Stimulated activated CD4-positive, alpha-beta T cell treated with anti-CD3 and anti-CD28 coated beads, TNF-alpha, amount 100 ng/mL, for 1 hour (primary cell): Measurements from ENCODE around the gene IGF2BP2.
"Not testable (repeated sequence)": the region's sequence is repeated elsewhere in the genome, so short reads cannot be mapped to it uniquely, and the experiment has no call there.

Source experiments
- DNase-seq, 3 donors: peaks; one replicate each; pipeline ENCODE4 v3.0.0-alpha.2; 2020; ENCODE audit warnings: low read depth in 3 of 3, low spot score in 1 of 3

The IGF2BP2 gene

DNA sequence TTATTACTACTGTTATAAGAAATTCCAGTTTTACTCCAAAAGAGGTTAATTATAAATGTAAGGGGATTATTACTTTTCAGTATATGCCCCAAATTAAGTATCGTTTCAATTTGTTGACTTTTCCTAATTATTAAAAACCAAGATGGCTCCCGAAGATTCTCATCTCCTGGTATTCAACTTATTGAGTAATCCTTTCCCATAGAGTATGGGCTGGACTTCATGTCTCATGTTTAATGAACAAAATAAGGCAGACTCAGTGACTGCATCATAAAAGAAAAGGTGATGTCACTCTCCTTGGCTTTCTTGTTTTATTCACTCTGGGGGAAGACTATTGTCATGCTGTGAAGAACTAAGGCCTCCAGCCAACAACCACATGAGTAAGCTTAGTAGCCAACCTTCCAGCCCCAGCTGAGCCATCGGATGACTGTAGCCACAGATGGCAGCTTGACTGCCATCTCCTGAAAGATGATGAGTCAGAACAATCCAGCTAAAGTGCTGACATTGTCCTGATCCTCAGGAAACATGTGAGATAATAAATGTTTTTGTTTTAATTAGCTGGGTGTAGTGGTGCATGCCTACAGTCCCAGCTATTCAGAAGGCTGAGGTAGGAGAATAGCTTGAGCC lies 17.3 kb downstream of the IGF2BP2 start:
- no peak for DNase-seq

DNA sequence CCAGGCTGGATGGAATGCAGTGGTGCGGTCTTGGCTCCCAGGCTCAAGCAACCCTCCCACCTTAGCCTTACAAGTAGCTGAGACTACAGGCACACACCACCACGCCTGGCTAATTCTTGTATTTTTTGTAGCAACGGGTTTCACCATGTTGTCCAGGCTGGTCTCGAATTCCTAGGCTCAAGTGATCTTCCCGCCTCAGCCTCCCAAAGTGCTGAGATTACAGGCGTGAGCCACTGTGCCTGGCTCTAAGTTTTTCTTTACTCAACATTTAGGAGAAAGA lies 26.1 kb downstream of the IGF2BP2 start:
- not testable (repeated sequence) for DNase-seq

DNA sequence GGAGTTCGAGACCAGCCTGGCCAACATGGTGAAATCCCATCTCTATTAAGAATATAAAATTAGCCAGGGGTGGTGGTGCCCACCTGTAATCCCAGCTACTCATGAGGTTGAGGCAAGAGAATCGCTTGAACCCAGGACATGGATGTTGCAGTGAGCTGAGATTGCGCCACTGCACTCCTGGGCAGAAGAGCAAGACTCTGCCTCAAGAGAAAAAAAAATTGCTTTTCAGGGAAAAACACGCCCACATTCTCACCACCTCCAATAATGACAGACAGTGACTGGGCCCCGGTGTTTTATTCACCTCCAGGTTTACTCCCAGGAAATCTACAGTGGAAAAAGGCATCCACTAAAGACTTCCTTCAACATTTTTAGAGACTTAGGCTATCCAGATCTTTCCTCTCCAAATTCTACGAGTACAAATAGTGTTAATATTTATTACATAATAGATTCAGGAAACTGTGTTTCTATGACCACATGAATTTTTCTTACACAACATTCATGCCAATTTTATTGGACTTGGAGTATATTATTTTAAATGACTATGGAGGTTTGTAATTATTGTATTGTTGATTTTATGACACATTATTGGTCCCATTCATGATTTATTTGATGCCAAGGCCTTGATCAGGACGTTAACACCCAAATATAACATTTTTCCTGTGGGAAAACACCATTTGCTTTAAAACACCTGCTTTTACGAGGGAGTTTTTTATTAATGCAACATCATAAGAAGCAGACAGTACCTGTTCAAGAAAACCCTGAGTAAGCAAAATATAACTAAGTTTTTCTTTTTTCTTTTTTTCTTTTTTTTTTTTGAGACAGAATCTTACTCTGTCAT lies 26.6 kb downstream of the IGF2BP2 start:
- DNase-seq: no peak

DNA sequence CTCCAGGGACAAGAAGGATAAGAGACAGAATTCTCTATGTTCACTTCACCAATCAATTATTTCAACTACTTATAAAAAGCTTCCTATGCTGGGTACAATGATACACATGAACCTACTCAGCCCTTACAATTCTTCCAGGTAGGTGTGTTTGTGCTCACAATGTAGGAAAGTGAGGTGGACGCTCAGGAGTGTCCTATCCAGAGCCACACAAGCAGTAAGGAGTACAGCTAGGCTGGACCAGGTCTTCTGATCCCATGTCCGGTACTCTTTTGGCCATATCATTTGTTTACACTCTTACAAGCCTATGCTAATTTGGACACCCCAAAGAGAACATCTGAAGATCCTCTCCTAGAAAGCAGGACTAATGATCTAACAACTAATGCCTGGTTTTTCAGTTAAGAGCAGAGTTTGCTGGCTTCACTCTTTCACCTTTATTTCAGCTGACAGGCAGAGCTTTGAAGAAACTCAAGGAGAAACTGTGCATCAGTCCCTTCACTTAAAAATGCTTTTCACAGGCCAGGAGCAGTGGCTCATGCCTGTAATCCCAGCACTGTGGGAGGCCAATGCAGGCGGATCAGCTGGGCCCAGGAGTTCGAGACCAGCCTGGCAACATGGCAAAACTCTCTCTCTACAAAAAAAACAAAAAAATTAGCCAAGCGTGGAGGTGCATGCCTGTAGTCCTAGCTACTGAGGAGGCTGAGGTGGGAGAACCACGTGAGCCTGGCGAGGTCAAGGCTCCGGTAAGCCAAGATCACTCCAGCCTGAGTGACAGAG lies 27.5 kb downstream of the IGF2BP2 start:
- DNase-seq: no peak

DNA sequence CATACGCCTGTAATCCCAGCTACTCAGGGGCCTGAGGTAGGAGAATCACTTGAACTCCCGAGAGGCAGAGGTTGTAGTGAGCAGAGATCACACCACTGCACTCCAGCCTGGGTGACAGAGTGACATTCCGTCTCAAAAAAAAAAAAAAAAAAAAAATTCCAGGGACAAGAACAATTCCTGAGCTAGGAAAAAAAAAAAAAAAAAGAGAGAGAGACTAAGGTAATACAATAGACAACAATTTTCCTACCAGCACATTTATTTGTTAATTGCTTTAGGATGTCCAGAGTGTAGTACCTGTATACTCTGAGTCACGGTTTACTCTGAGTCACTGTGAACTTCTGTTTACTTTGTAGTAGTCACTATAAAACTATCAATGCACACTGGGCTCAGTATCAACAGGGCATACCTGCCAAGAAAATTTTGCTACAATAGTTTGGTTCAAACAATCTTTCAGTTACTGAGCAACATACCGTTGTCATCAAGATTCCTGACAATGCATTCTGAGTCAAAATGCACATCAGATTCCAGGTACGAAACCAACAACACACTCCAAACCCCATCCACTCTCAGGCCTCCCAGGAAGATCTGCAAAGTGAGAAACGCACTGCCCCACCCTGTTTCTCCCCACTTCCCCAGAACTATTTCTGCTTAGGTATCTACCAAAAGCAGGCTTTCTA lies 28.3 kb downstream of the IGF2BP2 start:
- DNase-seq: no peak

DNA sequence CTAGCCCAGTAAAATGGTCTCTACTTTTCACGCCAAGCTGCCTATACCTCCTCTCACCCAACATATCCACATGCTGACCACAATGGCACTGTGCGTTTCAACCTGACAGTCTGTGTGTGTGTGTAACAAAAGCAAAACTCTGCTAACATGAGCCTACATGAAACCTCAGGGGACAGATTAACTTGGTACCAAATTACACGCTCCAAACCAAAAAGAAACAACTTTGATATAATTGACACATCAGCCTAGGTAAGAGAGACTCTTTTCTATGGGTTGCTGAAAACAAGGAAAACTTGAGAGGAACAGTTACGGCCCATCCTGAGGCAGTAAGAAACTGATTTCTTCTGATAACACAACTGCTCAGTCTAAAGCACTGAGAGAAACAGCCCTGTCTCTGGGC lies 31.5 kb downstream of the IGF2BP2 start:
- DNase-seq: no peak

DNA sequence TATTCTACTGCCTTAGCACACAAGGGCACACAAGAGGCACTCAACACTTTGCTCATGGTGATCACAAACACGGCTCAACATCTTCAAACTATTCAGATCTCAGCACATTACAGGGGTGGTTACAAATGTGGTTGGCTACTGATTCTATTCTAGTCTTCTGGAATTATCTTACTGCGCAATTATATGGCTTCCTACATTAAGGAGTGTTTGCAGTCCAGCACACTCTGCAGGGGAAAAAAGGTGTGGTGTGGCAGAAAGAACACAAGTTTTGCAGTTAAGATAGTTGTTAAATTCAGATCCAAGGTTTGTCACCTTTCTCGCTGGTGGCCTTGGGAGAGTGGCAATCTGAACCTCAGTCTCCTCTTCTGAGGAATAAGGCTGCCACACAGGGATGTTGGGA lies 31.9 kb downstream of the IGF2BP2 start:
- DNase-seq: no peak

DNA sequence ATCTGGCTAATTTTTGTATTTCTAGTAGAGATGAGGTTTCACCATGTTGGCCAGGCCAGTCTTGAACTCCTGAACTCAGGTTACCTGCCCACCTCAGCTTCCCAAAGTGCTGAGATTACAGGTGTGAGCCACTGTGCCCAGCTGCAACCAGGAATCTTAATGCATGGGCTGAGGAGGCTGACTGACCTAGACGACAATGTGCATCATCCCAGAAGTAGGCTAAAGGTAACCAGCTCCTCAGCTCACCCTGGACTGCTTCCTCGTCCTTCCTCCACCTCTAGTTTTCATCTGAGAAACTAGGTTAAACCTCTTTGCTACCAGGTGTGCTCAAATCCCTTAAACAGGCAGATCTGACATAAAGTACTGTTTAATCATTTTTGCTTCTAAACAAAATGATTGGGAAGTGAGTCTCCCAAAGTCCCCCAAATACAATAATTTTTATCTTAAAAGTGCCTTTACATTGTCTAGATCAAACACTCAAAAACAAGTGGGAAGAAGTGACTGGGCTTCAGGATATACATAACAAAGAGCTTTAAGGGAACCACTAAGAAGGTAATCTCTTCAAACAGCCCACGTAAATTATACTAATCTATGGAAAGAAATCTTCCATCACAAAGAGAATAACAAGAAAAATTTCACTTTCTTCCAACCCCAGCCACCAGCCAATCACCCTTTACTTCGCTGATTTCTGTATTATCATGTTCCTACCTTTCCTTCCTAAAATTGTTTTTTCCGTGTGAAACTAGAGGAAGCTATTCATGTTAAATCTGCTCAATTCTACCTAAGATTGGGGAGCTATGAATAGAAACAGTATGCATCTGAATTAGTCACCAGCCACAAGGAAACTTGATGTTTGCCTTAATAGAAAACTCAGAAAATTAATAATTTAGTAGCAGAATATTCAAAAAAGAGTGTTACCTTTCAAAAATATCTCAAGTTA lies 34.7 kb downstream of the IGF2BP2 start:
- no peak for DNase-seq

DNA sequence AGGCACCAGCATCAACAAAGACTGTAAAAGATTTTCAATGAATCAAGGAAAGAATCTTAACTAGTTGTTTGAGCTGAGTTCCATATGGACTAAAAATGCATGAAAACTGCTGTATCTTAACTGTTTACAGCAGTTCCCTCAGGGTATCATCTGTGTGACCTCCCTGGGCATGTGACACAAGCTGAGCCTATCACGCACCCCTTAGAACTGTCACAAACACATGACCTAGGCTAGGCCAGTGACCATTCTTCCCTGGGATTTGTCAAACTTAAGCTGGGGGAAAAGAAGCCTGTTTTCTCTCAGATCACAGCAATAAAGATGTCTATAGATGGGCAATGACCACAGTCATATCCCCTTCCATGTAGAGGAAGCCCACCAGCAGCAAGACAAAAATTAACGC lies 35.7 kb downstream of the IGF2BP2 start:
- no peak for DNase-seq

DNA sequence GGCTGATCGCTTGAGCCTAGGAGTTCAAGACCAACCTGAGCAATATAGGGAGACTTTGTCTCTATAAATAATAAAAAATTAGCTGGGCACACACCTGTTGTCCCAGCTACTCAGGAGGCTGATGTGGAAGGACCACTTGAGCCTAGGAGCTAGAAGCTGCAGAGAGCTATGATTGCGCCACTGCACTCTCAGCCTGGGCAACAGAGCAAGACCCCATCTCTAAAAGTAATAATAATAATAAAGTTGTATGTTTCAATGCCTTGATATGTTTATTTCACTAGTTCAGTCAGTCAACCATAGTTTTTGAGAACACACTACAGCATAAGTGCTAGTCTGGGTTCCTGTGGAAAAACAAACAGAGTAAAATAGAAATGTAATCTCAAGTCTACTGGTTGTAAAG lies 36.5 kb downstream of the IGF2BP2 start:
- no peak for DNase-seq

DNA sequence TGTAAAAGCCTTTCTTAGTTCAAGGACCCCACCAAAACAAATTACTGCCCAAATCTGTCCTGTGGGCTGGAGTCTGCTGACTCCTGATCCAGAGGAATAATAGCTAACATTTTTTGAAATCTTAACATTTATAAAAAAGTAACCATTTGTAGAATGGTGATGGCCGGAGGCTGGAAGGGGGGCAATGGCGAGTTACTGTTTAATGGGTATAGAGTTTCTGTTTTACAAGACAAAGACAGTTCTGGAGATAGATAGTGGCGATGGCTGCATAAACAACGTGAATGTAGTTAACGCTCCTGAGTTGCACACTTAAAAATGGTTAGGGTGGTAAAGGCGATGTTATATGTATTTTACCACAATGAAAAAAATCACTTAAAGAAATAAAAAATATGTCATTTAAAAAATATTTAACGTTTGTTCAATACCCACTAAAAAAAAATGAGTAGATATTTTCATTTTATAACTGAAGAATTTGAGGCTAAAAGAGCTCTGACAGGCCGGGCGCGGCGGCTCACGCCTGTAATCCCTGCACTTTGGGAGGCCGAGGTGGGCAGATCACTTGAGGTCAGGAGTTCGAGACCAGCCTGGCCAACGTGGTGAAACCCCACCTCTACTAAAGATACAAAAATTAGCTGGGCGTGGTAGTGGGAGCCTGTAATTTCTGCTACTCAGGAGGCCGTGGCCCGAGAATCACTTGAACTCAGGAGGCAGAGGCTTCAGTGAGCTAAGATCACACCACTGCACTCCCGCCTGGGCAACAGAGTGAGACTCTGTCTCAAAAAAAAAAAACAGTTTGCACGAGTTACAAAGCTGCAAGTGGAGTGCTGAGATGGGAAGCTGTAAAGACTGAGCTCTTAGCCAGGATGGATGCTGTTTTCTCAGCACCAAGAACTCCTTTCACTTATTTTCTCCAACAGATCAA lies 37.6 kb downstream of the IGF2BP2 start:
- no peak for DNase-seq

DNA sequence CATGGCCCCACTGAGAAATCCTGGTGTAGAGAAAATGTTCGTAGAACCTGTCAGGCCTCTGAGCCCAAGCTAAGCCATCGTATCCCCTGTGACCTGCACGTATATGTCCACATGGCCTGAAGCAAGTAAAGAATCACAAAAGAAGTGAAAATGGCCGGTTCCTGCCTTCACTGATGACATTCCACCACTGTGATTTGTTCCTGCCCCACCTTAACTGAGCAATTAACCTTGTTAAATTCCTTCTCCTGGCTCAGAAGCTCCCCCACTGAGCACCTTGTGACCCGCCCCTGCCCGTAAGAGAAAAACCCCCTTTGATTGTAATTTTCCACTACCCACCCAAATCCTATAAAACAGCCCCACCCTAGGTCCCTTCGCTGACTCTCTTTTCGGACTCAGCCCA lies 38.6 kb downstream of the IGF2BP2 start:
- not testable (repeated sequence) for DNase-seq

DNA sequence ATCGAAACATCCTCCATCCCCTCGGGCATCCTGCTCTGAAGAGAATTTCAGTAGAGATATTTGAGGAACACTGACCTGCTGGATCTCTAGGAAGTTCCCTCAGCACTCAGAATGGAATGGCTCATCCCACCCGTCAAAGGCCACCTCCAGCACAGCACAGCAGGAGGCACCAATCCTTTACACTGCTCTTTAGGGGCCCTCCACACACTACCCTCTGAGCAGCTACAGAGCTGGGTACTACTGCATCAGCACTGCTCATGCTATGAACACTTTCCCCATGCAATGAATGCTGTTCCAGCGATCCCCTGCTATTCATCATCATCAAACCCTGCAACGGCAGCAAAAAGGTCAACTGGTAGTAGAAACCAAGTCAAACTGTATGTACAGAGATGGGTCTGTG lies 40.5 kb downstream of the IGF2BP2 start:
- DNase-seq: no peak

DNA sequence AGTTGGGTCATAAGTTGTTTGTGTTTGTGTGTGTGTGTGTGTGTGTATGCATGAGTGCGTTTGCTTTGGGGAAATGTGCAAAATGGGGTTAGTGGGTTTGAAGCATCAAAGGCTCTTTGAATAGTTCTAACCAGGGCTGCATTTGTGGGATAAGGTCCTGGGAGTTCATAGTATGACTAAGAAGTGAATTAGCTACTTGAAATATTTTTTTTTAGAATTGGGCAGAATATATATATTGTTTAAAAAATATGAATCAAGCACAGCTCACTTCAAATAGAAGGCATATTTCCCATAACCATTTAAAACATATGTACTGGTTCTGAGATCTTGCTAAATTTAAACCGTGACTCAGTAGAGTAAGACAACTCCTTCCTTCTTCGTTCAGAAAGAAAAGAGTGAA lies 43.1 kb downstream of the IGF2BP2 start:
- DNase-seq: no peak

DNA sequence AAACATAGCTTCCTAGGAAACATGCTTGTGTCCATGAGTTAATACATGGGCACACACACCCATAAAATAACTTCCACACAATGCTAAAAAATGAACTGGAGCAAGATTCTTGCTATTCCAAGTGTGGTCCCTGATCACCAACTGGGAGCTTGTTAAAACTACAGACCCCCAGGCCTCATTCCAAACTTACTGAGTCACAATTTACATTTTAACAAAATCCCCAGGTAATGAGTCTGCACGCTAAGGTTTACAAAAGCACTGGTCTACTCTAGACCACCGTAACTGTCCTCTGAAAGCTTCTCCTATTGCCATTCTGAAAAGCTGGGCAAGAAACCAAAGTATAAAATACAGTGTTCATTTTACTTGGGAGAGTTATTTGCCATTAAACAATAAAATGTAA lies 45.4 kb downstream of the IGF2BP2 start:
- no peak for DNase-seq

DNA sequence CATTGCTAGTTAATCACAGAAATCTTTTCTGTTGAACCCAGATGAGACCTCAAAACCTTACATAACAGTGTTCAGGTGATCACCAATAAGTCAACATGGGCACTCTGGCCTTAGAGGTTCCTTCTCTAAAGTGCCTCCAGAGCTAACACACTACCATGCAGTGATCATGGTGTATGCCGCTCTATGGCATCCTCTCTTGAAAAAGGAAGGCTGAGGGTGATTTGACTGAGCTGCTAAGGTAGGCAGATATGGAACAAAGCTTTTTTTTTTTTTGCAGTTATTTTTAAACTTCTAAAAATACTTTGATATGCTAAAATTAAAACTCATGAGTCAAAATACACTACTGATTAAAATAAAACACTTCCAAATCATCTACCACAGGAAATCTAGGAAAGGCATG lies 46.0 kb downstream of the IGF2BP2 start:
- DNase-seq: no peak

DNA sequence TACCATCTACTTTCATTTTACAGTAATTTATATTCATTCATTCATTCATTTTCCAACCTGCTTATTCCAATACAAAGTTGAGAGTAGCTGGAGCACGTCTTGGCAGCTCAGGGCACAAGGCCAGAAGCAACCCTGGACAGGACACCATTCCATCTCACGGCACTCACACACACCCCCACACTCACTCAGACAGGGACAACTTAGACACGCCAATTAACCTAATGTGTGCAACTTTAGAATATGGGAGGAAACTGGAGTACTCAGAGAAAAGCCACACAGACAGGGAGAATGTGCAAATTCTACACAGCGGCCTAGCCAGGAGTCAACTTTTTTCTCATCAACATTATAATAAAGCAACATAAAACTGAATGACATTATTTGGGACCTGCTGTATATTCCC lies 46.7 kb downstream of the IGF2BP2 start:
- DNase-seq: no peak

DNA sequence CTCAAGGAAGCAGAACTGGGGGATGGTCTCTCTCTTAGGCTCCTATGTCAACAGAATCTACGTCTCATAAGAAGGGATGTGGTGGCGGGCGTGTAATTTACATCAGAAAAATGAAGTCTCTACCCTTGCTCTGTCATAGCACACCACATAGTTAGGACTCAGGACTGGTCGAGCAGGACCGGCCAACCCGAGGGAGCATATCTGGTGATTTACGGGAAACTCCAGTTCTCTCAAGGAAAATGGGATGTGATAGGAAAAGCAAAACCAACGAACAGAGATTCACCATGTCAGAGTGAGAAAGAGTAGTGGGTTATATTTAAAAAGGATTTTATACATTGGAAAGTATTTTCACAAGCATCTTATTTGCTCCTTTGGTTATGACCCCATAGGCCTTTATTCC lies 54.7 kb downstream of the IGF2BP2 start:
- no peak for DNase-seq

DNA sequence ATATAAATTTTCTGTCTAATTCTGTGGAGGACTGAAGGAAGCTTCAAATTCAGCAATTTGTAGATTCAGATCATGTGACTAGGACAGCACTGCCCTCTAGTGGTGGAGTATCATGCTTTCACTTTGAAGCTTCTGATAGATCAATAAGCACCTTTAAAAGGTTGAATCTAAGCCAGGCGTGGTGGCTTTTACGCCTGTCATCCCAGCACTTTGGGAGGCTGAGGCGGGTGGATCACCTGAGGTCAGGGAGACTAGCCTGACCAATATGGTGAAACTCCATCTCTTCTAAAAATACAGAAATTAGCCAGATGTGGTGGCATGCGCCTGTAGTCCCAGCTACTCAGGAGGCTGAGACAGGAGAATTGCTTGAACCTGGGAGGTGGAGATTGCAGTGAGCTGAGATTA lies 56.3 kb downstream of the IGF2BP2 start:
- DNase-seq: not testable (repeated sequence)
